A549 (cell line): ENCODE results near the gene TSPAN18. TPM values are rescaled to one million over a fixed set of nuclear protein-coding genes. Genes with fewer than 3 reads are reported as not detected.

ENCODE experiments used
- ATAC-seq, 2 experiments: fragments of 200-7000 bp in 1 of 2; fragments of >200 bp in 1 of 2; cut with Nextera tagmentation in 1 of 2; cut with Tn5 transposase in 1 of 2; 3 replicates each; pipeline versions ENCODE4 v1.8.0 to v1.9.1; 2018 to 2020; ENCODE audit warnings: mild to moderate bottlenecking in 1 of 2, moderate library complexity in 1 of 2
- CTCF ChIA-PET: fragments of 300-600 bp; sonication (Branson Sonifier 250); formaldehyde crosslinking; extraction: SDS; loops from one replicate; lab custom pipeline; 2021; ENCODE audit warnings: antibody characterized with exemption, inconsistent platforms; lab: Yijun Ruan, JAX
- POLR2A ChIA-PET: fragments of 350-600 bp; formaldehyde crosslinking; extraction: SDS; loops from one replicate; lab custom pipeline; 2021; ENCODE audit warnings: antibody characterized with exemption, inconsistent platforms; lab: Yijun Ruan, JAX
- DNase-seq, 2 experiments: peaks; one replicate each; pipeline versions ENCODE4 v3.0.0 to v3.0.0-alpha.2; 2011 to 2016; ENCODE audit warnings: low read depth in 1 of 2, low spot score in 1 of 2
- FAIRE-seq: peaks from 2 replicates; lab custom pipeline; 2011; peaks lifted over from hg19 to GRCh38; lab: Jason Lieb, UNC
- H3K27ac ChIP-seq, 2 experiments: fragments of >200 bp; sonication (Bioruptor Twin); formaldehyde crosslinking; 3 replicates each; pipeline ENCODE4 v1.5.1; 2016 to 2017
- H3K4me1 ChIP-seq: fragments of >200 bp; sonication (Bioruptor Twin); formaldehyde crosslinking; 3 replicates; pipeline ENCODE4 v1.6.1; 2016
- H3K4me2 ChIP-seq: fragments of >200 bp; sonication (Bioruptor Twin); formaldehyde crosslinking; 3 replicates; pipeline ENCODE4 v1.6.1; 2016
- H3K4me3 ChIP-seq: fragments of >200 bp; sonication (Bioruptor Twin); formaldehyde crosslinking; 3 replicates; pipeline ENCODE4 v1.5.1; 2016
- H3K9me3 ChIP-seq: fragments of >200 bp; sonication (Bioruptor Twin); formaldehyde crosslinking; 3 replicates; pipeline ENCODE4 v1.6.1; 2016
- BHLHE40 ChIP-seq: IDR thresholded peaks from 2 replicates; pipeline ENCODE4 v1.6.1; 2012; ENCODE audit warnings: low read depth, low read length, inconsistent platforms
- CBX2 ChIP-seq: fragments of 200-600 bp; sonication (generic); IDR thresholded peaks from 2 replicates; pipeline ENCODE4 v1.6.1; 2016; ENCODE audit warnings: low read depth, mild to moderate bottlenecking, borderline replicate concordance
- CBX8 ChIP-seq: fragments of 200-600 bp; sonication (generic); IDR thresholded peaks from 2 replicates; pipeline ENCODE4 v1.6.1; 2016
- CHD4 ChIP-seq: fragments of 200-600 bp; sonication (generic); IDR thresholded peaks from 2 replicates; pipeline ENCODE4 v1.6.1; 2016; ENCODE audit warnings: antibody characterized with exemption, mild to moderate bottlenecking, borderline replicate concordance
- GATA3 ChIP-seq: IDR thresholded peaks from 2 replicates; pipeline ENCODE4 v1.6.1; 2012; ENCODE audit warnings: borderline replicate concordance
- HEYL ChIP-seq: fragments of 250-450 bp; sonication (Bioruptor Pico); IDR thresholded peaks from 2 replicates; pipeline ENCODE4 v1.8.0; 2021; ENCODE audit warnings: mild to moderate bottlenecking, moderate library complexity
- HOXA7 ChIP-seq: fragments of 250-450 bp; sonication (Bioruptor Pico); IDR thresholded peaks from 2 replicates; pipeline ENCODE4 v1.5.0; 2020; ENCODE audit warnings: mild to moderate bottlenecking, moderate library complexity
- JUN ChIP-seq, 2 experiments: fragments of >200 bp; sonication (Bioruptor Twin); formaldehyde crosslinking; IDR thresholded peaks; 2 replicates in 1 of 2; 3 replicates in 1 of 2; pipeline ENCODE4 v1.6.1; 2016 to 2017
- KDM1A ChIP-seq: fragments of 200-600 bp; sonication (generic); IDR thresholded peaks from 2 replicates; pipeline ENCODE4 v1.6.1; 2016; ENCODE audit warnings: low read depth, mild to moderate bottlenecking
- POLR2A ChIP-seq: IDR thresholded peaks from 2 replicates; pipeline ENCODE4 v1.6.1; 2012; ENCODE audit warnings: mild to moderate bottlenecking, low read length
- POLR2AphosphoS2 ChIP-seq: conservative IDR thresholded peaks from 2 replicates; pipeline ENCODE4 v1.6.1; 2012; ENCODE audit warnings: low read length, improper control_type of control experiment, inconsistent platforms
- RCOR1 ChIP-seq: fragments of 150-350 bp; IDR thresholded peaks from 2 replicates; pipeline ENCODE4 v1.6.1; 2014; ENCODE audit warnings: antibody characterized with exemption, low read length, low read depth
- REST ChIP-seq: fragments of 200-600 bp; sonication (generic); IDR thresholded peaks from 2 replicates; pipeline ENCODE4 v1.6.1; 2016; ENCODE audit warnings: antibody characterized with exemption, mild to moderate bottlenecking, moderate library complexity
- RFX5 ChIP-seq: fragments of 450-650 bp; IDR thresholded peaks from 2 replicates; pipeline ENCODE4 v1.7.1; 2014; ENCODE audit warnings: antibody characterized with exemption, mild to moderate bottlenecking, moderate library complexity
- RNF2 ChIP-seq: fragments of 200-600 bp; sonication (generic); IDR thresholded peaks from 2 replicates; pipeline ENCODE4 v1.6.1; 2016; ENCODE audit warnings: low read depth, mild to moderate bottlenecking, antibody characterized with exemption, moderate library complexity, borderline replicate concordance
- SMC3 ChIP-seq: fragments of >200 bp; sonication (Bioruptor Twin); formaldehyde crosslinking; IDR thresholded peaks from 3 replicates; pipeline ENCODE4 v1.6.1; 2018; ENCODE audit warnings: inconsistent platforms
- SREBF2 ChIP-seq: fragments of 450-650 bp; IDR thresholded peaks from 2 replicates; pipeline ENCODE4 v1.6.1; 2014; ENCODE audit warnings: mild to moderate bottlenecking, moderate library complexity
- TFCP2L1 ChIP-seq: fragments of 250-450 bp; sonication (Bioruptor Pico); IDR thresholded peaks from 2 replicates; pipeline ENCODE4 v1.5.0; 2021; ENCODE audit warnings: mild to moderate bottlenecking
- TP53 ChIP-seq: fragments of 250-450 bp; sonication (Bioruptor Pico); IDR thresholded peaks from 2 replicates; pipeline ENCODE4 v1.5.0; 2021; ENCODE audit warnings: mild to moderate bottlenecking, moderate library complexity
- ZFP36 ChIP-seq: fragments of 450-650 bp; IDR thresholded peaks from 2 replicates; pipeline ENCODE4 v1.6.1; 2014; ENCODE audit warnings: borderline replicate concordance; ENCODE audit not compliant: partially characterized antibody
- WGBS: methylation state at CpG from one replicate; pipeline ENCODE4 v1.1.6; 2017; ENCODE audit errors: missing lambda C conversion rate; 5-methylcytosine and 5-hydroxymethylcytosine counted together
- polyA plus RNA-seq, 4 experiments: library from polyadenylated mRNA; depleted of rRNA in 3 of 4; stranded (reverse); fragments of >200 nt; fragmentation: RNase III in 1 of 4; extraction: RNeasy Plus Mini Kit Qiagen cat#74134 plus additional on column Dnase treatment in 1 of 4; gene quantifications; 2 replicates in 3 of 4; 3 replicates in 1 of 4; pipeline ENCODE4 v1.2.3, GENCODE V29; 2011 to 2017
- TF ChIP-seq, protein P1 (sequence below): fragments of 150-350 bp; IDR thresholded peaks from 2 replicates; pipeline ENCODE4 v1.6.1; 2014; ENCODE audit warnings: low read depth, mild to moderate bottlenecking, low read length
- TF ChIP-seq, protein P2 (sequence below): IDR thresholded peaks from 2 replicates; pipeline ENCODE4 v1.6.1; 2012
- TF ChIP-seq, protein P3 (sequence below): IDR thresholded peaks from 2 replicates; pipeline ENCODE4 v1.6.1; 2012
- TF ChIP-seq, protein P4 (sequence below): fragments of >200 bp; sonication (Bioruptor Twin); formaldehyde crosslinking; IDR thresholded peaks from 3 replicates; pipeline ENCODE4 v1.6.1; 2016

TSPAN18 gene
- polyA plus RNA-seq, 2 of the 4 experiments (the other 2 are of a cell fraction), result 0.81 to 4.5 TPM

DNA sequence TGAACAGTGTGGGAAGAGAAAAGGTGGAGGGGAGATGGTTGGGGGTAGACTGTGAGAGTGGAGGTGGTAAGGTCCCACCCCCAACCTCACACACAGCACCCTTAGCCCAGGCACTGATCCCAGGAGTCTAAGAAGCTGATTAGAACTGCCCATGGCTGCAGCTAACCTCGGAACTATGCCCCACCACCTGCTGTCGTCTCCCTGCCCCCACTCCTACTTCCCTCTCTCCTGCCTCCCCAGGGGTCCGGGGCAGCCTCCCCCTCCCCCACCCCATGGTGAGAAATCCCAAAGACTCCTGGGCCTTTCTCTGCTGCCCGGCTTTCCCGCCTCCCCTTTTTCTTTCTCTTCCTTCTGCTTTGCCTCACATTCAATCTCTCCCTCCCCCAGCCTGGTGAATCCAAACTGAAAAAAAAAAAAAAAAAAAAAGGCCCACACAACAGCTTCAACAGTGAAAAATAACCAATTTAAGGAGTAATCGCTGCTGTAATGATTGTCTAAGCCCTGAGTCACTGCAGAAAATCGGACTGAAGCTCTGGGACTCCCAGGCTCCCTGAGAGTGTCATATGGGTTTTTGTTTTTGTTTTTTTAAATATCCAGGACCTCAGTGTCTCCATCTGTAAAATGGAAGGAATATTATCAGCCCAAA is 233.6 kb downstream of the TSPAN18 start:
- 48% methylated on average over 7 of the region's 7 CpGs for WGBS
- no peak for DNase-seq
- H3K4me2 ChIP-seq, result no peak overlapping the region
- ChIA-PET CTCF (interaction anchor here (1.0 to 9.7 kb wide), 7 partner anchors 10 to 811 kb away, joined by 3 to 64 read pairs (median 4); no protein-coding TSS in a partner anchor), POLR2A (no interaction called here)
- ATAC-seq, result no peak
- no peak for FAIRE-seq
- TF ChIP-seq HOXA7 (CRISPR knock-in tag) (no peak), SREBF2 (no peak), REST (no peak), HEYL (no peak), TP53 (no peak), GATA3 (no peak), TFCP2L1 (CRISPR knock-in tag) (no peak), RFX5 (no peak), KDM1A (no peak), POLR2A (no peak), RCOR1 (no peak), SMC3 (no peak), CBX2 (no peak), JUN (IDR thresholded peaks at IDR 0.05) (no peak)
- TF ChIP-seq, protein P1, sequence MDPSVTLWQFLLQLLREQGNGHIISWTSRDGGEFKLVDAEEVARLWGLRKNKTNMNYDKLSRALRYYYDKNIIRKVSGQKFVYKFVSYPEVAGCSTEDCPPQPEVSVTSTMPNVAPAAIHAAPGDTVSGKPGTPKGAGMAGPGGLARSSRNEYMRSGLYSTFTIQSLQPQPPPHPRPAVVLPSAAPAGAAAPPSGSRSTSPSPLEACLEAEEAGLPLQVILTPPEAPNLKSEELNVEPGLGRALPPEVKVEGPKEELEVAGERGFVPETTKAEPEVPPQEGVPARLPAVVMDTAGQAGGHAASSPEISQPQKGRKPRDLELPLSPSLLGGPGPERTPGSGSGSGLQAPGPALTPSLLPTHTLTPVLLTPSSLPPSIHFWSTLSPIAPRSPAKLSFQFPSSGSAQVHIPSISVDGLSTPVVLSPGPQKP, result no peak
- TF ChIP-seq, protein P2, sequence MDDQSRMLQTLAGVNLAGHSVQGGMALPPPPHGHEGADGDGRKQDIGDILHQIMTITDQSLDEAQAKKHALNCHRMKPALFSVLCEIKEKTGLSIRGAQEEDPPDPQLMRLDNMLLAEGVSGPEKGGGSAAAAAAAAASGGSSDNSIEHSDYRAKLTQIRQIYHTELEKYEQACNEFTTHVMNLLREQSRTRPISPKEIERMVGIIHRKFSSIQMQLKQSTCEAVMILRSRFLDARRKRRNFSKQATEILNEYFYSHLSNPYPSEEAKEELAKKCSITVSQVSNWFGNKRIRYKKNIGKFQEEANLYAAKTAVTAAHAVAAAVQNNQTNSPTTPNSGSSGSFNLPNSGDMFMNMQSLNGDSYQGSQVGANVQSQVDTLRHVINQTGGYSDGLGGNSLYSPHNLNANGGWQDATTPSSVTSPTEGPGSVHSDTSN, result no peak
- TF ChIP-seq, protein P3, sequence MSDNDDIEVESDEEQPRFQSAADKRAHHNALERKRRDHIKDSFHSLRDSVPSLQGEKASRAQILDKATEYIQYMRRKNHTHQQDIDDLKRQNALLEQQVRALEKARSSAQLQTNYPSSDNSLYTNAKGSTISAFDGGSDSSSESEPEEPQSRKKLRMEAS, result no peak
- H3K9me3 ChIP-seq, result no peaks in the 10 kb centered on the region
- no peak overlapping the region for H3K4me3 ChIP-seq
- no peak overlapping the region for H3K27ac ChIP-seq
- peaks cover 14% of the 10 kb centered on the region for H3K4me1 ChIP-seq

DNA sequence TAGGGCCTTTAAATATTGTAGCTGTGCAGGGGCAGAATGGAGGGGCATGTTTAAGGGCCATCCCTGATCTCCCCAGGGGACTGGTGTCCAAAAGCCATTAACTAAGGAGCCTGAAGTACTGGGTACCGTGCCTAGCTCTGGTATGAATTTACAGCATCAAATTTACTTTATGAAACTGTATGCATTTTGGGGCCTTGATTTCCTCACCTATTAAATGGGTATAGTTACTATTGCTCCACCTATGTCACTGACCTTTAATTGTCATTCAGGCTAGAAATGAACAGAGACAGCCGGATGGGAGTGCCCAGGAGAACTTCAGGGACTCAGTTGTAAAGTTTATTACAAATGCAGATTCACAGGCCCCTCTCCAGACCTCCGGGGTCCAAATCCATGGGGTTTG is 235.7 kb downstream of the TSPAN18 start:
- TF ChIP-seq ZFP36 (no peak), RNF2 (no peak), POLR2AphosphoS2 (no peak), BHLHE40 (no peak), RCOR1 (no peak), CBX8 (no peak), RFX5 (no peak), CHD4 (no peak)
- TF ChIP-seq, protein P4, sequence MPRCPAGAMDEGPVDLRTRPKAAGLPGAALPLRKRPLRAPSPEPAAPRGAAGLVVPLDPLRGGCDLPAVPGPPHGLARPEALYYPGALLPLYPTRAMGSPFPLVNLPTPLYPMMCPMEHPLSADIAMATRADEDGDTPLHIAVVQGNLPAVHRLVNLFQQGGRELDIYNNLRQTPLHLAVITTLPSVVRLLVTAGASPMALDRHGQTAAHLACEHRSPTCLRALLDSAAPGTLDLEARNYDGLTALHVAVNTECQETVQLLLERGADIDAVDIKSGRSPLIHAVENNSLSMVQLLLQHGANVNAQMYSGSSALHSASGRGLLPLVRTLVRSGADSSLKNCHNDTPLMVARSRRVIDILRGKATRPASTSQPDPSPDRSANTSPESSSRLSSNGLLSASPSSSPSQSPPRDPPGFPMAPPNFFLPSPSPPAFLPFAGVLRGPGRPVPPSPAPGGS, result no peak
- TF ChIP-seq, all 56 proteins: peak for 0
- peaks cover 8% of the 10 kb centered on the region; the same call in 2 of the 3 replicates for H3K4me1 ChIP-seq
- no peak for FAIRE-seq
- DNase-seq, result no peak
- ChIA-PET POLR2A (no interaction called here), CTCF (interaction anchor here (1.0 to 9.7 kb wide), 6 partner anchors 9 to 148 kb away, joined by 3 to 64 read pairs (median 4); no protein-coding TSS in a partner anchor)
- H3K4me2 ChIP-seq, result no peak overlapping the region
- WGBS, result 76% methylated on average over 3 of the region's 3 CpGs
- H3K27ac ChIP-seq, result no peak overlapping the region
- no peak overlapping the region for H3K4me3 ChIP-seq
- no peak for ATAC-seq
- no peaks in the 10 kb centered on the region for H3K9me3 ChIP-seq
